GM19240 (cell line): ENCODE data around the gene TEAD1.

ENCODE experiments used
- DNase-seq: peaks from one replicate; pipeline ENCODE4 v3.0.0; 2011; ENCODE audit warnings: low spot score; ENCODE audit not compliant: insufficient read length

TEAD1 gene

GRCh38 chr11:12707500-12707880, 33.3 kb downstream of the TEAD1 start:
- DNase-seq: no peak

DNA sequence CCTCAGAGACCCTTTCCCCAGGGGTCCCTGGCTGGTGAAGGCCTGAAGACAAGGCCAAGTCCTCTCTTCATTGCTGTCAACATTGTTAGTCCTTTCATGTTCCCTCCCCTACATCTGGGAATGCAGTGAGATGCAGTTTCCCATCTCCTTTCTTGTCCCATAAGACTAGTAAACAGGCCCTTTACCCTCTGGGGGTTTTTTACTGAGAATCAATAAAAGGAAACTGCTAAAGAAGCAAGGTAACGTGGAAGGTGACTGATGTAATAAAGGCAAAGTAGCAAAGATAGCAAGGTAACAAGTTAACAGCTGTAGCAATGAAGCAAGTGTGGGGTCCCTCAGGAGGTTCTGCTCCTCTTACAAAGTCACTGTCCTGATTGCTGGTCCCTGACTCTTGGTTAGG, 37.3 kb downstream of the TEAD1 start:
- no peak for DNase-seq

DNA sequence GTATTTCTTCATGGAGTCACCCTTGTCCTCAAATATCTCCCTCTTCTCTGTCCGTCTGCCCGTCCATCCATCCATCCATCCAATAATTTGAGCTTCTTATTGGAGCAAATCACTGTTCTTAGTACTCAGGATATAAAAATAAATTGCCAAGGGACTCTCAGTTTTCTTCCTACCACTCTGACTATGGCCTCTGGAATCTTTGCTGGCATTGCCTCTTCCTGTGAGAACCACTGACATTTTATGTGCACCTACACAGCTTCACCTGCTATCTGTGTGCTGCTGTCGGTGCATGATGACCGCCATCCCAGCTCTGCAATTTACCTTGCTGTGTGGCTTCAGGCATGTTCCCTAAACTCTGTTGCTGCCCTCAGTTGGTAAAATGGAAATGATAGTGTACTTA, 37.9 kb downstream of the TEAD1 start:
- DNase-seq: no peak

DNA sequence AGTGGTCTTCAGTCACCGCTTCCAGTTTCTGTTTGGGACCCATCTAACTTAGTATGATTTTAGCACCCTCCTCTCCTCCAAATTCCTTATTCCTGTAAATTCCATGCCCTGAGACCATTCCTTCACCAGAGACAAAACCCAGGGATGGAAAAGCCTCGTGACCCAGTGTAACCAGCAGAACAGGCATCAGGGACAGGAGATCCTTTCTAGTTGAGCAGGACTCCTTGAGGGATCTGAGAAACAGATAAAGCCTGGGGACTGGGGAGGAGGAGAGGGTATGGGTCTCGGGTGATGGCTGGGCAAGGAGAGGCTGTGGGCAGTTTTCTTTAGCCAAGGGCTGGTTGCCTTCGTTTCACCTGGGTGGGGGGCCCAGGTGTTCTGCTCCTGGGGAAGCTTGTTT, 40.9 kb downstream of the TEAD1 start:
- DNase-seq: no peak

- DNase-seq: no peak
Observed at GRCh38 chr11:12715941-12716340, 41.7 kb downstream of the TEAD1 start.

DNA sequence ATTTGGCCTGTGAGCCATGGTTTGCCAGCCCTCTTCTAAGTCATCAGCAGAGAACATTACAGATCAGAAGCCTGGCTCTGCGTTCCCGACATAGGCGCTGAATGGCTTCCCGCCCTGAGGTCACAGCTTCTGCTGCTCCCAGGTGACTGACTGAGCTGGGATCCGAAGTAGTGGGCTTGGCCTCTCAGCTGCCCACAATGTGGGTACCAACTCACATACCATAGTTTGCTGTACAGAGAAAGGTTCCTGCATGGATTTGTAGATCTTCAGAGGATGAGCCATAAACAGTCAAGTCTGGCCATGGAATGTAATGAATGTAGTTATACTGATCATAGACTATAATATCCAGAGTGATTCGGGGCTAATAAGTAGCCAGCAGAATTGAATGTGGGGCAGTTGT, 42.6 kb downstream of the TEAD1 start:
- no peak for DNase-seq

DNA sequence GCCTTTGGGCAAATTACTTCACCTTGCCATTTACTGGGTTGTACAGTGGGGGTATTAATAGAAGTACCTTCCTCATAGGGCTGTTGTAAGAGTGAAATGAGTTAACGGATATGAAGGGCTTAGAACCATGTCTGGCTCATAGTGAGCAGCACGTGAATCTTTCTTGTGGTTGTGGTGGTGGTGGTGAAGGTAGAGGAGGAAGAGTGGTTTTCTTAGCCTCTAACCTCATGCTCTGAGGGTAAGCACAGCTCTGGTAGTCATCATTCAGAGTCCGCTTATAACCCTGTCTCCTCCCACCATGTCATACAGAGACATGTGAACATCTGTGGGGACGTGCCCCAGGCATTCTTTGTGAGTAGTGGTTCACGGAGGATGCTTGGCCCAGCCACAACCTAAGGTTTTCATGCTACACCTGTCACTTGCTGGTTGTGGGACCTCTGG, 43.6 kb downstream of the TEAD1 start:
- DNase-seq: no peak

DNA sequence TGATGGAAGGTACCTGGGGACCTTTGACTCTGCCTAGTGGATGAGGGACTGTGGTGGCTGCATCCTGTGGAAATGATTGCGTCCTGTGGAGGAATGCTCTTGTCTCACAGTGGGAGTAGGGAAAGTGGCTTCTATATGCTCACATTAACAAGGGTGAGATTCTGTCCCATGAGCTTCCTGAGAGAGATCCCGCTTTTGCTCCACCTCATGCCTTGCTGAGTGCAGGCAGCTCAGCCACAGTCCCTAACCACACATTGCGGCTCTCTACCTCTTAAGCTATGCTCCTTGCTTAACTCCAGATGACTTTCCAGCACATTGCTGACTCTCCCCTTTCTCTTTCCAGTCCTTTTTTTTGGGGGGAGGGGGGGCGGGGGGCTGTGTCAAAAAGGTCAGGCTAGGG, 45.0 kb downstream of the TEAD1 start:
- no peak for DNase-seq

DNA sequence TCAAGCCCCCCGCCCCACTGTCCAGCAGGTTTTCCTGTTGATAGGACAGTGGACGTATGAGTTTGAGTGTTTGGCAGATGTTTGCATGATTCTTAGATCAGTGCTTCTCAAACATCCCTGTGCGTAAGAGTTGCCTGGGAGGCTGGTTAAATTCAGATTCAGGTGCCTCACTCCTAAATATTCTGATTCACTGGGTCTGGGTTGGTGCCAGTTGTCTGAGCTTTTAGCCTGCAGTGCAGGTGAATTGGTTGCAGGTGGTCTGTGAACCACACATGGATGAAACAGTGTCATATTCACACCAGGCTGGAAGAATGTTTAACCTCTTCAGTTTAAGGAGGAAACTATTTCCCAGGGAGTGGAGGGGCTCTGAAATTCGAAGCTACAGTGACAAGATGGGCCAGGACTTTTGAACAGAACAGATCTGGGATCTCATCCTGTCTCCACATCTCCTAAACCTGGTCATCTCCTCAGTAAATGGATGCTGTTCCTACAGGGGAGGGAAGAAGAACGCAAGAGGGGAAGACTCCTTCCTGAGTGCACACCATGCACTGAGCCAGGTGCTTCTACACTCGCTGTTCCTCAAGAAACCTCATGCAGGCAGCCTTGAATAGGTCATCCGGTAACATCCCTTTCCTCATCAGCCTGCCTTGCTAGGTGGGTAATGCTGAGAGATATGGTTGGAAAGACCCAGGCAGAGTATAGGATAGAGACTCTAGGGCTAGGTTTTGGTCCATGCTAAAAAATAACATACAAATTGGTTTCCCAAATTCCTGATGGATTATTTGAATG, 47.8 kb downstream of the TEAD1 start:
- no peak for DNase-seq

GRCh38 chr11:12723421-12724300, 49.4 kb downstream of the TEAD1 start:
- no peak for DNase-seq

- DNase-seq: no peak
Observed at GRCh38 chr11:12724301-12725054, 50.3 kb downstream of the TEAD1 start.

- DNase-seq: no peak
Observed at GRCh38 chr11:12725055-12725862, 51.0 kb downstream of the TEAD1 start.

DNA sequence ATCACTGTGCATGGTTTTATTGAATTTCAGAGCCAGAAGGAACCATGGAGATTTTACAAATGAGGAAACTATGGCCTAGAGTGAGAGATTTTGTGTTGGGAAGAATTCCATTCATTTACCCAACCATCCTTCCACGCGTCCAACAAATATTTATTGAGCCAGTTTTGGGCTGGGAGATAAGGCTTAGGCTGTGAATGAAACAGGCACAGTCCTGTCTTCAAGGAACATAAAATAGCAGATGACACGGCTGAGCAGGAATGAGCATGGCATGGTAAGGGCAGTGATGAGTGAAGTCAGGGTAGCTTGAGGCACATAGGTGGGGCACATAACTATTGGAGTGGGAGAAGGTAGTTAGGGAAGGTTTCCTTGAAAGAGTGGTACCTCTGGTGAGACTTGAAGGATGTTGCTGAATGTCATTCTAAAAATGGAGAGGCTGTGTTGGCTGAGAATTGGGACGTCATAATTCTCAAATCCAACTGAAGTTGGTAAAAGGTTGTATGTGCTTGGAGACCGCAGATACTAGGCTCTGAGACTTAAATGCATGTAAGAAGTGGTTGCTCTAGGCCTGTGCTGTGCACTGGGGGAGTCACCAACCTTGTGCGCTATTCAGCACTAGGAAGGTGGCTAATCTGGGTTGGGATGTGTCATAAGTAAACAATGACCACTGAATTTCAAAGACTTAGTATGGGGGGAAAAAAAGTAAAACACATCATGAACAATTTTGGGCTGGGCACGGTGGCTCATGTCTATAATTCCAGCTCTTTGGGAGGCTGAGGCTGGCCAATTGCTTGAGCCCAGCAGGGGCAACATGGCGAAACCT, 51.9 kb downstream of the TEAD1 start:
- no peak for DNase-seq

GRCh38 chr11:12727563-12728211, 53.5 kb downstream of the TEAD1 start:
- DNase-seq: no peak

- DNase-seq: no peak
Observed at GRCh38 chr11:12728417-12728816, 54.2 kb downstream of the TEAD1 start.

GRCh38 chr11:12729941-12730340, 55.7 kb downstream of the TEAD1 start:
- DNase-seq: no peak

DNA sequence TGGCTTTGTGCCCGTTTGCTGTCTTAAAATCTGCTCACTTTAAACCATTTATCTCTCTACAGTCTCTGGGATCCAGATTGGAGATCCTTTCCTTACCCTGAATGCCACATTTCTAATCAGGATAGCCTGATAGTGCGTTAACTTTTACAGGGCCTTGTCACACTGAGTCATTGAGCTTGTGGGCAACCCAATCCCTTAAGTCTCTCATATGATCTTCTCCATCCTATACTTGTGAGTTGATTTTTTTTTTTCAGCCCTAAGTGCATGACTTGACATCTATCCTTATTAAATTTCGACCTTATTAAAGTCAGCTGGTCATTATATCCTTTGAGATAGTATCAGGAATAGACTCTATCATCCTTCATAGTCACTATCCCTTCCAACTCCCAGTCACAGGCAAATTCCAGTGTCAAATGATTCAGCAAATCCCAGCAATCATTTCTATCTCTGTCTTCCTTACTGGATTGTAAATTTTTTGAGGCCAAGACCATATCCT, 57.7 kb downstream of the TEAD1 start:
- DNase-seq: no peak

GRCh38 chr11:12733091-12733490, 58.9 kb downstream of the TEAD1 start:
- no peak for DNase-seq

- no peak for DNase-seq
Observed at GRCh38 chr11:12734625-12735024, 60.4 kb downstream of the TEAD1 start.
